Mesenchymal stem cell (in vitro differentiated cells and primary cell): ENCODE results near the gene PDYN.

Source experiments
- DNase-seq: peaks from one replicate; pipeline ENCODE4 v3.0.0-alpha.2; 2013
- H2AFZ ChIP-seq: one replicate; pipeline ENCODE4 v1.6.1; 2013; ENCODE audit warnings: low read depth, mild to moderate bottlenecking, control low read depth, inconsistent platforms, low read length, moderate library complexity
- H2AK5ac ChIP-seq: 2 replicates; pipeline ENCODE4 v1.6.1; 2013; ENCODE audit warnings: low read length, moderate library complexity, mild to moderate bottlenecking, inconsistent platforms; ENCODE audit not compliant: severe bottlenecking
- H2BK120ac ChIP-seq: one replicate; pipeline ENCODE4 v1.6.1; 2013; ENCODE audit warnings: low read depth, mild to moderate bottlenecking, inconsistent platforms, low read length, moderate library complexity
- H2BK12ac ChIP-seq, 2 experiments: one replicate each; pipeline ENCODE4 v1.6.1; 2013; ENCODE audit warnings: inconsistent platforms in 2 of 2, low read length in 2 of 2, mild to moderate bottlenecking in 2 of 2, moderate library complexity in 2 of 2, control low read depth in 1 of 2
- H2BK15ac ChIP-seq: one replicate; pipeline ENCODE4 v1.6.1; 2013; ENCODE audit warnings: mild to moderate bottlenecking, low read depth, inconsistent platforms; ENCODE audit not compliant: poor library complexity, severe bottlenecking
- H2BK5ac ChIP-seq: 2 replicates; pipeline ENCODE4 v1.6.1; 2013; ENCODE audit warnings: low read depth, mild to moderate bottlenecking, low read length, control low read depth, inconsistent platforms; ENCODE audit not compliant: poor library complexity, severe bottlenecking
- H3K14ac ChIP-seq, 2 experiments: one replicate each; pipeline ENCODE4 v1.6.1; 2013; ENCODE audit warnings: inconsistent platforms in 2 of 2, low read length in 2 of 2, control low read depth in 1 of 2, mild to moderate bottlenecking in 1 of 2, moderate library complexity in 1 of 2
- H3K18ac ChIP-seq, 2 experiments: one replicate each; pipeline ENCODE4 v1.6.1; 2013; ENCODE audit warnings: inconsistent platforms in 2 of 2, low read length in 2 of 2, control low read depth in 1 of 2, low read depth in 1 of 2, mild to moderate bottlenecking in 1 of 2
- H3K23ac ChIP-seq, 2 experiments: one replicate each; pipeline ENCODE4 v1.6.1; 2013; ENCODE audit warnings: inconsistent platforms in 2 of 2, low read length in 2 of 2, mild to moderate bottlenecking in 2 of 2, moderate library complexity in 2 of 2, control low read depth in 1 of 2
- H3K27ac ChIP-seq: 2 replicates; pipeline ENCODE4 v1.5.1; 2013; ENCODE audit warnings: mild to moderate bottlenecking, moderate library complexity, low read length, control low read depth, inconsistent platforms; ENCODE audit not compliant: poor library complexity, severe bottlenecking
- H3K27me3 ChIP-seq, 2 experiments: 2 replicates each; pipeline versions ENCODE4 v1.6.1 to v1.7.0; 2013; ENCODE audit warnings: low read length in 2 of 2, mild to moderate bottlenecking in 2 of 2, moderate library complexity in 2 of 2, control low read depth in 1 of 2, inconsistent platforms in 1 of 2; ENCODE audit not compliant: control insufficient read depth in 1 of 2, insufficient read depth in 1 of 2
- H3K36me3 ChIP-seq, 2 experiments: 2 replicates each; pipeline versions ENCODE4 v1.6.1 to v1.7.0; 2013; ENCODE audit warnings: low read length in 2 of 2, control low read depth in 1 of 2, inconsistent platforms in 1 of 2, low read depth in 1 of 2, mild to moderate bottlenecking in 1 of 2; ENCODE audit not compliant: insufficient read depth in 2 of 2, control insufficient read depth in 1 of 2
- H3K4ac ChIP-seq, 2 experiments: one replicate each; pipeline ENCODE4 v1.6.1; 2013; ENCODE audit warnings: inconsistent platforms in 2 of 2, low read length in 2 of 2, mild to moderate bottlenecking in 2 of 2, moderate library complexity in 2 of 2, control low read depth in 1 of 2, low read depth in 1 of 2
- H3K4me1 ChIP-seq: 2 replicates; pipeline ENCODE4 v1.6.1; 2013; ENCODE audit warnings: low read depth, low read length, control low read depth; ENCODE audit not compliant: control insufficient read depth, insufficient read depth
- H3K4me2 ChIP-seq: 2 replicates; pipeline ENCODE4 v1.6.1; 2013; ENCODE audit warnings: low read length, mild to moderate bottlenecking, inconsistent platforms; ENCODE audit not compliant: poor library complexity, severe bottlenecking
- H3K4me3 ChIP-seq, 2 experiments: 2 replicates each; pipeline versions ENCODE4 v1.5.1 to v1.7.0; 2013; ENCODE audit warnings: low read length in 2 of 2, mild to moderate bottlenecking in 2 of 2, control low read depth in 1 of 2, low read depth in 1 of 2; ENCODE audit not compliant: insufficient read depth in 1 of 2
- H3K79me1 ChIP-seq: replicated peaks from 2 replicates; pipeline ENCODE4 v1.6.1; 2013; ENCODE audit warnings: mild to moderate bottlenecking, control low read depth, low read length, inconsistent platforms; ENCODE audit not compliant: poor library complexity, severe bottlenecking
- H3K9ac ChIP-seq: 2 replicates; pipeline ENCODE4 v1.7.0; 2013; ENCODE audit warnings: mild to moderate bottlenecking, low read length, moderate library complexity
- H3K9me3 ChIP-seq: 2 replicates; pipeline ENCODE4 v1.7.0; 2013; ENCODE audit warnings: mild to moderate bottlenecking, low read length; ENCODE audit not compliant: control insufficient read depth
- H4K8ac ChIP-seq: one replicate; pipeline ENCODE4 v1.6.1; 2013; ENCODE audit warnings: inconsistent platforms, mild to moderate bottlenecking, low read length, moderate library complexity
- H4K91ac ChIP-seq: one replicate; pipeline ENCODE4 v1.6.1; 2013; ENCODE audit warnings: mild to moderate bottlenecking, low read length, inconsistent platforms
- WGBS: methylation state at CpG from one replicate; pipeline ENCODE4 v1.1.7; 2013; ENCODE audit warnings: mixed read lengths; 5-methylcytosine and 5-hydroxymethylcytosine counted together

The PDYN gene

GRCh38 chr20:1975291-1975690 lies 18.6 kb downstream of the PDYN start:
- Histone ChIP-seq H4K8ac (no peak overlapping the region), H2AK5ac (no peak overlapping the region), H3K36me3 (no peaks in the 10 kb centered on the region), H2BK15ac (no peak overlapping the region), H4K91ac (no peak overlapping the region), H3K9me3 (peaks cover 5% of the 10 kb centered on the region), H3K4ac (no peak overlapping the region), H3K4me3 (no peak overlapping the region), H3K27me3 (peaks cover 43 to 86% of the 10 kb centered on the region in 2 experiments), H3K14ac (no peak overlapping the region), H3K4me1 (no peaks in the 10 kb centered on the region), H2BK12ac (no peak overlapping the region), H3K23ac (no peak overlapping the region), H2AFZ (no peak overlapping the region), H3K4me2 (no peak overlapping the region), H3K27ac (no peak overlapping the region), H2BK120ac (no peak overlapping the region), H3K9ac (no peak overlapping the region), H2BK5ac (no peak overlapping the region), H3K18ac (no peak overlapping the region), H3K79me1 (no peaks in the 10 kb centered on the region)
- 93% methylated on average over 10 of the region's 11 CpGs for WGBS
- DNase-seq = no peak

GRCh38 chr20:1973601-1974440 lies 20.0 kb downstream of the PDYN start:
- H3K4me2 ChIP-seq = no peak overlapping the region
- no peak overlapping the region for H4K91ac ChIP-seq
- peaks cover 5% of the 10 kb centered on the region for H3K9me3 ChIP-seq
- H3K4me3 ChIP-seq = no peak overlapping the region
- no peaks in the 10 kb centered on the region for H3K4me1 ChIP-seq
- no peak overlapping the region for H2AFZ ChIP-seq
- H2BK120ac ChIP-seq = no peak overlapping the region
- no peak overlapping the region for H3K9ac ChIP-seq
- no peak overlapping the region for H3K27ac ChIP-seq
- no peak overlapping the region for H2AK5ac ChIP-seq
- no peak overlapping the region for H2BK15ac ChIP-seq
- H3K23ac ChIP-seq = no peak overlapping the region
- H3K36me3 ChIP-seq = no peaks in the 10 kb centered on the region
- H3K14ac ChIP-seq = no peak overlapping the region
- no peak overlapping the region for H2BK12ac ChIP-seq
- no peak overlapping the region for H3K4ac ChIP-seq
- no peaks in the 10 kb centered on the region for H3K79me1 ChIP-seq
- peaks cover 37 to 77% of the 10 kb centered on the region in 2 experiments for H3K27me3 ChIP-seq
- H2BK5ac ChIP-seq = no peak overlapping the region
- H4K8ac ChIP-seq = no peak overlapping the region
- DNase-seq = no peak
- H3K18ac ChIP-seq = no peak overlapping the region
- WGBS = 72% methylated on average over 14 of the region's 15 CpGs

GRCh38 chr20:1971893-1972586 lies 21.8 kb downstream of the PDYN start:
- WGBS = 89% methylated on average over 2 of the region's 5 CpGs
- H3K23ac ChIP-seq = no peak overlapping the region
- H3K9ac ChIP-seq = no peak overlapping the region
- H4K91ac ChIP-seq = no peak overlapping the region
- H3K9me3 ChIP-seq = peaks cover 1% of the 10 kb centered on the region
- H3K27me3 ChIP-seq = peaks cover 43 to 75% of the 10 kb centered on the region in 2 experiments
- H2AFZ ChIP-seq = no peak overlapping the region
- H3K4me3 ChIP-seq = no peak overlapping the region
- no peak overlapping the region for H3K14ac ChIP-seq
- H3K27ac ChIP-seq = no peak overlapping the region
- H4K8ac ChIP-seq = no peak overlapping the region
- H3K36me3 ChIP-seq = no peaks in the 10 kb centered on the region
- no peak overlapping the region for H2BK12ac ChIP-seq
- H3K79me1 ChIP-seq = no peaks in the 10 kb centered on the region
- no peaks in the 10 kb centered on the region for H3K4me1 ChIP-seq
- no peak overlapping the region for H2AK5ac ChIP-seq
- no peak for DNase-seq
- no peak overlapping the region for H3K4ac ChIP-seq
- H3K18ac ChIP-seq = no peak overlapping the region
- H2BK15ac ChIP-seq = no peak overlapping the region
- H3K4me2 ChIP-seq = no peak overlapping the region
- H2BK120ac ChIP-seq = no peak overlapping the region
- H2BK5ac ChIP-seq = no peak overlapping the region

GRCh38 chr20:1968964-1969363 lies 24.9 kb downstream of the PDYN start:
- Histone ChIP-seq H3K27ac (no peak overlapping the region), H3K18ac (no peak overlapping the region), H2AK5ac (no peak overlapping the region), H4K91ac (no peak overlapping the region), H3K9me3 (no peaks in the 10 kb centered on the region), H3K4me1 (peaks cover 3% of the 10 kb centered on the region), H2BK12ac (no peak overlapping the region), H3K4me3 (no peak overlapping the region), H2BK5ac (no peak overlapping the region), H3K4ac (no peak overlapping the region), H3K9ac (no peak overlapping the region), H3K14ac (no peak overlapping the region), H2BK15ac (no peak overlapping the region), H4K8ac (no peak overlapping the region), H3K36me3 (no peaks in the 10 kb centered on the region), H2BK120ac (no peak overlapping the region), H3K79me1 (no peaks in the 10 kb centered on the region), H3K23ac (no peak overlapping the region), H3K4me2 (no peak overlapping the region), H3K27me3 (peaks cover 53 to 57% of the 10 kb centered on the region in 2 experiments), H2AFZ (no peak overlapping the region)
- 70% methylated on average over 4 of the region's 4 CpGs for WGBS
- no peak for DNase-seq
